CD8-positive, alpha-beta memory T cell (primary cell): ENCODE data around the gene TBC1D14. TPM values are rescaled to one million over a fixed set of nuclear protein-coding genes. Genes with fewer than 3 reads are reported as not detected.
A peak's percentile ranks its signal among the peaks of the same experiment; 100 is the strongest.

Source experiments
- CTCF ChIA-PET: fragments of 350-600 bp; sonication (Branson Sonifier 250); formaldehyde crosslinking; loops from one replicate; lab custom pipeline; 2021; ENCODE audit warnings: antibody characterized with exemption; lab: Charles Lee
- POLR2A ChIA-PET: fragments of 350-600 bp; sonication (Branson Sonifier 250); formaldehyde crosslinking; loops from one replicate; lab custom pipeline; 2021; ENCODE audit warnings: antibody characterized with exemption; lab: Charles Lee
- DNase-seq, 5 donors: peaks; one replicate each; pipeline versions ENCODE4 v3.0.0 to v3.0.0-alpha.2; 2020 to 2022; ENCODE audit warnings: mixed read lengths in 1 of 5
- H3K27ac ChIP-seq: one replicate; pipeline ENCODE4 v1.7.0; 2013; ENCODE audit warnings: low read depth, mild to moderate bottlenecking, low read length, moderate library complexity
- H3K27me3 ChIP-seq: 2 replicates; pipeline ENCODE4 v1.7.0; 2013; ENCODE audit warnings: low read length, mild to moderate bottlenecking; ENCODE audit not compliant: insufficient read depth, poor library complexity, severe bottlenecking
- H3K36me3 ChIP-seq: 2 replicates; pipeline ENCODE4 v1.7.0; 2013; ENCODE audit warnings: mild to moderate bottlenecking, low read length, moderate library complexity; ENCODE audit not compliant: insufficient read depth
- H3K4me1 ChIP-seq: 2 replicates; pipeline ENCODE4 v1.7.0; 2013; ENCODE audit warnings: mild to moderate bottlenecking, low read length, moderate library complexity; ENCODE audit not compliant: insufficient read depth
- H3K4me3 ChIP-seq: 2 replicates; pipeline ENCODE4 v1.7.0; 2013; ENCODE audit warnings: mild to moderate bottlenecking, low read length
- H3K9me3 ChIP-seq: 2 replicates; pipeline ENCODE4 v1.7.0; 2013; ENCODE audit warnings: mild to moderate bottlenecking, low read length
- H3K27ac Mint-ChIP-seq, 8 donors: one replicate each; pipeline ENCODE4 v1.8.0; 2020 to 2021; ENCODE audit warnings: mixed read lengths in 8 of 8, mild to moderate bottlenecking in 6 of 8, inconsistent platforms in 3 of 8, moderate library complexity in 3 of 8
- H3K27me3 Mint-ChIP-seq, 2 donors: one replicate each; pipeline ENCODE4 v1.8.0; 2020 to 2021; ENCODE audit warnings: mixed read lengths in 2 of 2, mild to moderate bottlenecking in 1 of 2, moderate library complexity in 1 of 2
- H3K36me3 Mint-ChIP-seq, 3 donors: one replicate each; pipeline ENCODE4 v1.8.0; 2020 to 2021; ENCODE audit warnings: mixed read lengths in 3 of 3, inconsistent platforms in 1 of 3, mild to moderate bottlenecking in 1 of 3
- H3K4me1 Mint-ChIP-seq, 3 donors: one replicate each; pipeline ENCODE4 v1.8.0; 2020 to 2021; ENCODE audit warnings: mixed read lengths in 3 of 3, inconsistent platforms in 1 of 3, mild to moderate bottlenecking in 1 of 3
- H3K4me3 Mint-ChIP-seq, 7 donors: one replicate each; pipeline ENCODE4 v1.8.0; 2020 to 2021; ENCODE audit warnings: mixed read lengths in 7 of 7, mild to moderate bottlenecking in 6 of 7, moderate library complexity in 4 of 7, inconsistent platforms in 2 of 7
- H3K9me3 Mint-ChIP-seq, 5 donors: one replicate each; pipeline ENCODE4 v1.8.0; 2020 to 2022; ENCODE audit warnings: mixed read lengths in 5 of 5, mild to moderate bottlenecking in 3 of 5, moderate library complexity in 2 of 5, inconsistent platforms in 1 of 5
- polyA plus RNA-seq: library from polyadenylated mRNA; unstranded; fragments of 300-500 nt; fragmentation: Illumina TruSeq; gene quantifications from one replicate; pipeline ENCODE4 v1.2.3, GENCODE V29; 2021
- total RNA-seq, 2 experiments: library from RNA; stranded (reverse); gene quantifications; one replicate each; pipeline ENCODE4 v1.2.3, GENCODE V29; 2021

Gene TBC1D14
- total and polyA plus RNA-seq, 3 experiments from 2014 or later = 38.0 to 48.5 (median 43.7) TPM

GRCh38 chr4:7054106-7054880 lies 144.7 kb downstream of the TBC1D14 start:
- Histone ChIP-seq H3K4me1 (peaks cover 10% of the 10 kb centered on the region), H3K27ac (no peak overlapping the region), H3K36me3 (peaks cover 31% of the 10 kb centered on the region), H3K9me3 (no peaks in the 10 kb centered on the region), H3K27me3 (no peaks in the 10 kb centered on the region), H3K4me3 (no peak overlapping the region)
- H3K36me3 Mint-ChIP-seq = peaks cover 5 to 70% (median 5%) of the 10 kb centered on the region in 3 donors
- H3K27me3 Mint-ChIP-seq = no peaks in the 10 kb centered on the region
- H3K4me3 Mint-ChIP-seq = no peak overlapping the region
- POLR2A ChIA-PET = interaction anchor here (2.1 kb wide), 1 partner anchor 13 kb away, joined by 10 read pairs; the partner anchor contains the start of gene GRPEL1
- CTCF ChIA-PET = interaction anchor here (1.5 to 3.9 kb wide), 2 partner anchors 9 to 15 kb away, joined by 4 to 30 read pairs; partner anchors contain the start of gene GRPEL1
- H3K4me1 Mint-ChIP-seq = peaks cover 10 to 40% (median 24%) of the 10 kb centered on the region in 3 donors
- H3K9me3 Mint-ChIP-seq = no peaks in the 10 kb centered on the region
- DNase-seq = peak in 1 of 5 donors; percentile 38
- H3K27ac Mint-ChIP-seq = peak overlapping the region in 4 of 8 donors; percentile 18 to 80 (median 73)

DNA sequence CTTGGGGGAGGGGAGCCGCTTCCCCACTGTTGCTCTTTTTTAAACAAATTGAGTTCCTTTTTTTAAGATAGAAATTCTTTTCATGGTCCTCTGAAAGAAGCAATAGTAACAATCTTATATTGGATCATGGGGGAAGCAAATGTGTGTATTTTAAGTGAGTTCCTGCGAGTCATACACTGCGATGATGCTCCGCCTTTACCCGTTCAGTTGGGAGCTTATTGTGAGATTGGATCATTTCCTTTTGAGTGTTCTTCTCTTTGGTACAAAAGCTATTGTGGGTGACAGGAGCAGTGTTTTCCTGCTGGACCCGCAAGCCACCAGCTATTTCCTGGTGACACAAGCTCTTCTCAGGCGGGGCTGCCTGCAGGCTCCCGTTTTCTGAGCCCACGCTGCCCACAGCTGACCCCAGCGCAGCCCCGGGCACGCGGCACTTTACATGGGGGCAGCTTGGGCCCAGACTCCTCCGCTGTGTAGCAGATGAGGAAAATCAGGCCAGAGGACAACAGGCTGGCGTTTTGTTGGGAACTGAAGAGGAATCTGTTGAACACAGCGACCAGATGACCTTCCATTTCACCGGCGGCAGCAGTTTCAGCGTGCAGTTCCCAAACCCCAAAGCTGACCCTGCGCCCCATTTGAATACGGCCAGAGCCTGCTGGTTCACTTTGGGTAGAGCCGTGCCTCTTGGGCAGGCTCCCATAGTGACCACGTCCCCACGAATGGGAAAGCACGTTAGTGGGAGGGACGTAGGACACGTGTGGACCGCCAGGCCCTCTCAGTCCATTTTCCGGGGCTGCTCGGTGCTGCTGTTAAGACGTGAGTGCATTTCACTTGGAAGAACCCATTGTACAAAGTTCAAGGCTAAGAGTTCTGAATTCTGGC lies 145.7 kb downstream of the TBC1D14 start:
- Mint-ChIP-seq H3K4me3 (no peak overlapping the region), H3K27me3 (peaks cover 0 to 1% of the 10 kb centered on the region in 2 donors), H3K27ac (peak overlapping the region in 2 of 8 donors; percentile 18 to 80), H3K36me3 (peaks cover 5 to 75% (median 5%) of the 10 kb centered on the region in 3 donors), H3K4me1 (peaks cover 5 to 32% (median 20%) of the 10 kb centered on the region in 3 donors), H3K9me3 (no peaks in the 10 kb centered on the region)
- H3K9me3 ChIP-seq = no peaks in the 10 kb centered on the region
- peaks cover 37% of the 10 kb centered on the region for H3K36me3 ChIP-seq
- CTCF ChIA-PET = interaction anchor here (1.5 to 3.9 kb wide), 2 partner anchors 10 to 14 kb away, joined by 4 to 30 read pairs; partner anchors contain the start of gene GRPEL1
- H3K27ac ChIP-seq = no peak overlapping the region
- DNase-seq = peak in 1 of 5 donors; percentile 14
- H3K4me1 ChIP-seq = peaks cover 10% of the 10 kb centered on the region
- H3K27me3 ChIP-seq = no peaks in the 10 kb centered on the region
- H3K4me3 ChIP-seq = no peak overlapping the region
- POLR2A ChIA-PET = interaction anchor here (0.6 to 2.1 kb wide), 3 partner anchors 12 to 90 kb away, joined by 3 to 10 read pairs (median 4); partner anchors contain the start of genes GRPEL1 and TADA2B

GRCh38 chr4:7055990-7056325 lies 146.3 kb downstream of the TBC1D14 start:
- H3K36me3 ChIP-seq = peaks cover 43% of the 10 kb centered on the region
- CTCF ChIA-PET = interaction anchor here (0.6 to 3.9 kb wide), 3 partner anchors 9 to 13 kb away, joined by 3 to 30 read pairs (median 3); partner anchors contain the start of gene GRPEL1
- H3K27me3 ChIP-seq = no peaks in the 10 kb centered on the region
- peaks cover 5 to 29% (median 20%) of the 10 kb centered on the region in 3 donors for H3K4me1 Mint-ChIP-seq
- H3K9me3 ChIP-seq = no peaks in the 10 kb centered on the region
- POLR2A ChIA-PET = interaction anchor here (0.6 to 2.1 kb wide), 2 partner anchors 11 to 91 kb away, joined by 4 to 10 read pairs; partner anchors contain the start of gene GRPEL1
- H3K27ac ChIP-seq = no peak overlapping the region
- H3K36me3 Mint-ChIP-seq = peaks cover 5 to 78% (median 5%) of the 10 kb centered on the region in 3 donors
- H3K4me3 Mint-ChIP-seq = no peak overlapping the region
- no peaks in the 10 kb centered on the region for H3K9me3 Mint-ChIP-seq
- H3K27me3 Mint-ChIP-seq = peaks cover 0 to 1% of the 10 kb centered on the region in 2 donors
- no peak for DNase-seq
- no peak overlapping the region for H3K27ac Mint-ChIP-seq
- peaks cover 10% of the 10 kb centered on the region for H3K4me1 ChIP-seq
- no peak overlapping the region for H3K4me3 ChIP-seq

- Mint-ChIP-seq H3K4me1 (peaks cover 4 to 21% (median 16%) of the 10 kb centered on the region in 3 donors), H3K9me3 (no peaks in the 10 kb centered on the region), H3K4me3 (no peak overlapping the region), H3K27me3 (peaks cover 0 to 1% of the 10 kb centered on the region in 2 donors), H3K27ac (peak overlapping the region in 2 of 8 donors; percentile 33 to 58), H3K36me3 (peaks cover 5 to 91% (median 11%) of the 10 kb centered on the region in 3 donors)
- Histone ChIP-seq H3K4me1 (no peaks in the 10 kb centered on the region), H3K27ac (no peak overlapping the region), H3K4me3 (no peak overlapping the region), H3K9me3 (no peaks in the 10 kb centered on the region), H3K36me3 (peaks cover 66% of the 10 kb centered on the region), H3K27me3 (no peaks in the 10 kb centered on the region)
- ChIA-PET POLR2A (interaction anchor here (1.1 kb wide), 1 partner anchor 8 kb away, joined by 3 read pairs; no protein-coding TSS in a partner anchor), CTCF (interaction anchor here (1.6 kb wide), 1 partner anchor 9 kb away, joined by 7 read pairs; the partner anchor contains the start of gene GRPEL1)
- DNase-seq = no peak
Measured at GRCh38 chr4:7058792-7059191, 149.2 kb downstream of the TBC1D14 start.

- H3K9me3 Mint-ChIP-seq = no peaks in the 10 kb centered on the region
- H3K9me3 ChIP-seq = no peaks in the 10 kb centered on the region
- peaks cover 0 to 89% (median 7%) of the 10 kb centered on the region in 3 donors for H3K36me3 Mint-ChIP-seq
- H3K36me3 ChIP-seq = peaks cover 61% of the 10 kb centered on the region
- peak in 1 of 5 donors; percentile 23 for DNase-seq
- H3K27me3 Mint-ChIP-seq = peaks cover 0 to 1% of the 10 kb centered on the region in 2 donors
- H3K4me1 ChIP-seq = peaks cover under 1% of the 10 kb centered on the region
- no peak overlapping the region for H3K27ac ChIP-seq
- CTCF ChIA-PET = interaction anchor here (1.6 kb wide), 1 partner anchor 8 kb away, joined by 7 read pairs; the partner anchor contains the start of gene GRPEL1
- peaks cover 3 to 20% (median 17%) of the 10 kb centered on the region in 3 donors for H3K4me1 Mint-ChIP-seq
- POLR2A ChIA-PET = no interaction called here
- H3K4me3 Mint-ChIP-seq = no peak overlapping the region
- no peaks in the 10 kb centered on the region for H3K27me3 ChIP-seq
- H3K27ac Mint-ChIP-seq = peak overlapping the region in 1 of 8 donors; percentile 46
- H3K4me3 ChIP-seq = no peak overlapping the region
Measured at GRCh38 chr4:7059662-7060061, 150.0 kb downstream of the TBC1D14 start.

DNA sequence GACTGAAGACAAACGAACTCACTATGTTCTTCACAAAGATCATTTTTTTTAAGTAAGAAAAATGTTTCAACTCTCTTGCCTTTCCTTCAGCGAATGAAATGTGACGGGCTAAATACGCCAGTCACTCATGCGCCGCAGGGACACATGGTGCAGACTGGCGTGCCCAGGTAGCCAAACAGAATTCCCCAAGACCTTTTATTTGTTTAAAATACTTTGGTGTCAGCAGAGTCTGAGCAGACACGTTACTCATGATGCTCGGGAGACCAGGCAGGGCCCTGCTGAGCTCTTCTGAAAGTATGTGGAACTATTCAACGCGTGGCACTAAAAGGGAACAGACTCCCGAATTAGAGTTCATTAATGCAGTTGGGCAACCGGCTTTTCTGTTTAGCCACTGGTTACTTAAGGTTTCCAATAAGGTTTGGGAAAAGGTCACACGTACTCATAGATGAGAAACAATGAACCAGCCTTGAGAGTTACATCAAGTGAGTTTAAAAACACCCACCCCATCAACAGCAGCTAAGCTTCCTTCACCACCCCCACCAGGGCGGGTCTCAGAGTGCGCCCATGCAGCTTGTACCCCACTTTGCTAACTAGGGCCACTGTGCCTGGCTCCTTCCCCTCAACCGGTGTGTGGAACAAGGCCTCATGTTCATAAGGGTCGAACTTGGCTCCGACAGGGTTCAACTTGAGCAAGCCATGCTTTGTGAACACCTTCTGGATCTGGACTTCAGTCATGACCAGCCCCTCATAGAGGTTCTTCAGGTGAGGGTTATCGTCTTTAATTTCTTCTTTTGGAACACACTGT lies 150.9 kb downstream of the TBC1D14 start:
- Mint-ChIP-seq H3K4me1 (peaks cover 7 to 27% (median 24%) of the 10 kb centered on the region in 3 donors), H3K4me3 (peak overlapping the region in 1 of 7 donors; percentile 9), H3K9me3 (no peaks in the 10 kb centered on the region), H3K36me3 (peaks cover 0 to 86% (median 7%) of the 10 kb centered on the region in 3 donors), H3K27me3 (peaks cover 0 to 1% of the 10 kb centered on the region in 2 donors), H3K27ac (peak overlapping the region in 1 of 8 donors; percentile 41)
- H3K9me3 ChIP-seq = no peaks in the 10 kb centered on the region
- DNase-seq = no peak
- ChIA-PET CTCF (interaction anchor here (3.3 kb wide), 1 partner anchor 17 kb away, joined by 9 read pairs; the partner anchor contains the start of gene TADA2B), POLR2A (no interaction called here)
- H3K27me3 ChIP-seq = no peaks in the 10 kb centered on the region
- H3K4me1 ChIP-seq = peaks cover 6% of the 10 kb centered on the region
- H3K27ac ChIP-seq = no peak overlapping the region
- no peak overlapping the region for H3K4me3 ChIP-seq
- H3K36me3 ChIP-seq = peaks cover 56% of the 10 kb centered on the region
